Activated CD8-positive, alpha-beta memory T cell treated with anti-CD3 and anti-CD28 coated beads, Interleukin-2, amount 50 U/mL, for 24 hours (primary cell): ENCODE results near the gene CFHR4.
"Not testable (repeated sequence)": the region's sequence is repeated elsewhere in the genome, so short reads cannot be mapped to it uniquely, and the experiment has no call there.

Experiments
- DNase-seq: peaks from one replicate; pipeline ENCODE4 v3.0.0-alpha.2; 2020; ENCODE audit errors: extremely low read depth

The CFHR4 gene

GRCh38 chr1:196933531-196934189 is 45.8 kb downstream of the CFHR4 start:
- DNase-seq = no peak

GRCh38 chr1:196941474-196941873 is 53.6 kb downstream of the CFHR4 start:
- DNase-seq = not testable (repeated sequence)

GRCh38 chr1:196943568-196943967 is 55.7 kb downstream of the CFHR4 start, which contains the start of gene CFHR2:
CFHR2 (plus strand) TSS chr1:196943738; CDS start chr1:196943881, 143 bp downstream.
- not testable (repeated sequence) for DNase-seq

- no peak for DNase-seq
Measured at GRCh38 chr1:196951711-196952394, 64.0 kb downstream of the CFHR4 start.

- no peak for DNase-seq
Measured at GRCh38 chr1:196954778-196955177, 66.9 kb downstream of the CFHR4 start.

- DNase-seq = no peak
Measured at GRCh38 chr1:196955926-196956325, 68.1 kb downstream of the CFHR4 start.

- DNase-seq = no peak
Measured at GRCh38 chr1:196960854-196961253, 73.0 kb downstream of the CFHR4 start.
